ENCODE measurements around the gene EEF1AKMT2.

DNA sequence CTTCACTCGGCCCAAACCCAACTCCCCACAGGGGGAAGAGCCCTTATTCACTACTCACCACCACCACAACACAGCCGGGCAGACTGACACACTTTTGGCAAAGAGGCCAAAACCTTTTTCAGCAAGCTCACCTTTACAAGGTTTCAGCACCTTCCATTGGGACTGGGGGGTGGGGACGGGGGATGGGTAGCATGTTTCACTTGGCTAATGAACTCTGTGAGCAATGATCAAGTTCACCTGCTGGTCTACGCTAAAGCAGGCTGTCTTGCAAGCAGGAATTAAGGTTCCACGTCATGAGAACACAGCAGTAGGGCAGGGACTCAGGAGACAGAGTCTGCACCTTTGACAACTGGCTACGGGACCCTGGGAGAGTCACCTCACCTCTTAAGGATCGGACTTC, 54.5 kb downstream of the EEF1AKMT2 start:
- TF ChIP-seq, protein P1, sequence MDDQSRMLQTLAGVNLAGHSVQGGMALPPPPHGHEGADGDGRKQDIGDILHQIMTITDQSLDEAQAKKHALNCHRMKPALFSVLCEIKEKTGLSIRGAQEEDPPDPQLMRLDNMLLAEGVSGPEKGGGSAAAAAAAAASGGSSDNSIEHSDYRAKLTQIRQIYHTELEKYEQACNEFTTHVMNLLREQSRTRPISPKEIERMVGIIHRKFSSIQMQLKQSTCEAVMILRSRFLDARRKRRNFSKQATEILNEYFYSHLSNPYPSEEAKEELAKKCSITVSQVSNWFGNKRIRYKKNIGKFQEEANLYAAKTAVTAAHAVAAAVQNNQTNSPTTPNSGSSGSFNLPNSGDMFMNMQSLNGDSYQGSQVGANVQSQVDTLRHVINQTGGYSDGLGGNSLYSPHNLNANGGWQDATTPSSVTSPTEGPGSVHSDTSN (IDR thresholded peaks at IDR 0.05), result no peak
- TF ChIP-seq, protein P2, sequence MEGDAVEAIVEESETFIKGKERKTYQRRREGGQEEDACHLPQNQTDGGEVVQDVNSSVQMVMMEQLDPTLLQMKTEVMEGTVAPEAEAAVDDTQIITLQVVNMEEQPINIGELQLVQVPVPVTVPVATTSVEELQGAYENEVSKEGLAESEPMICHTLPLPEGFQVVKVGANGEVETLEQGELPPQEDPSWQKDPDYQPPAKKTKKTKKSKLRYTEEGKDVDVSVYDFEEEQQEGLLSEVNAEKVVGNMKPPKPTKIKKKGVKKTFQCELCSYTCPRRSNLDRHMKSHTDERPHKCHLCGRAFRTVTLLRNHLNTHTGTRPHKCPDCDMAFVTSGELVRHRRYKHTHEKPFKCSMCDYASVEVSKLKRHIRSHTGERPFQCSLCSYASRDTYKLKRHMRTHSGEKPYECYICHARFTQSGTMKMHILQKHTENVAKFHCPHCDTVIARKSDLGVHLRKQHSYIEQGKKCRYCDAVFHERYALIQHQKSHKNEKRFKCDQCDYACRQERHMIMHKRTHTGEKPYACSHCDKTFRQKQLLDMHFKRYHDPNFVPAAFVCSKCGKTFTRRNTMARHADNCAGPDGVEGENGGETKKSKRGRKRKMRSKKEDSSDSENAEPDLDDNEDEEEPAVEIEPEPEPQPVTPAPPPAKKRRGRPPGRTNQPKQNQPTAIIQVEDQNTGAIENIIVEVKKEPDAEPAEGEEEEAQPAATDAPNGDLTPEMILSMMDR (IDR thresholded peaks at IDR 0.05), result no peak
- TF ChIP-seq TAF1 (IDR thresholded peaks at IDR 0.05; ENCODE audit: borderline replicate concordance, low read depth, low read length) (no peak), EP300 (IDR thresholded peaks at IDR 0.05; ENCODE audit: borderline replicate concordance in 1 of 2, low read depth in 1 of 2, low read length in 1 of 2) (no peak), POLR2AphosphoS5 (IDR thresholded peaks at IDR 0.05; ENCODE audit: low read depth, low read length) (no peak), CHD2 (IDR thresholded peaks at IDR 0.05; ENCODE audit: low read length, partially characterized antibody) (no peak), ELF1 (IDR thresholded peaks at IDR 0.05) (no peak), RCOR1 (IDR thresholded peaks at IDR 0.05; ENCODE audit: low read length) (no peak), TCF12 (IDR thresholded peaks at IDR 0.05) (no peak)
- TF ChIP-seq, protein P3, sequence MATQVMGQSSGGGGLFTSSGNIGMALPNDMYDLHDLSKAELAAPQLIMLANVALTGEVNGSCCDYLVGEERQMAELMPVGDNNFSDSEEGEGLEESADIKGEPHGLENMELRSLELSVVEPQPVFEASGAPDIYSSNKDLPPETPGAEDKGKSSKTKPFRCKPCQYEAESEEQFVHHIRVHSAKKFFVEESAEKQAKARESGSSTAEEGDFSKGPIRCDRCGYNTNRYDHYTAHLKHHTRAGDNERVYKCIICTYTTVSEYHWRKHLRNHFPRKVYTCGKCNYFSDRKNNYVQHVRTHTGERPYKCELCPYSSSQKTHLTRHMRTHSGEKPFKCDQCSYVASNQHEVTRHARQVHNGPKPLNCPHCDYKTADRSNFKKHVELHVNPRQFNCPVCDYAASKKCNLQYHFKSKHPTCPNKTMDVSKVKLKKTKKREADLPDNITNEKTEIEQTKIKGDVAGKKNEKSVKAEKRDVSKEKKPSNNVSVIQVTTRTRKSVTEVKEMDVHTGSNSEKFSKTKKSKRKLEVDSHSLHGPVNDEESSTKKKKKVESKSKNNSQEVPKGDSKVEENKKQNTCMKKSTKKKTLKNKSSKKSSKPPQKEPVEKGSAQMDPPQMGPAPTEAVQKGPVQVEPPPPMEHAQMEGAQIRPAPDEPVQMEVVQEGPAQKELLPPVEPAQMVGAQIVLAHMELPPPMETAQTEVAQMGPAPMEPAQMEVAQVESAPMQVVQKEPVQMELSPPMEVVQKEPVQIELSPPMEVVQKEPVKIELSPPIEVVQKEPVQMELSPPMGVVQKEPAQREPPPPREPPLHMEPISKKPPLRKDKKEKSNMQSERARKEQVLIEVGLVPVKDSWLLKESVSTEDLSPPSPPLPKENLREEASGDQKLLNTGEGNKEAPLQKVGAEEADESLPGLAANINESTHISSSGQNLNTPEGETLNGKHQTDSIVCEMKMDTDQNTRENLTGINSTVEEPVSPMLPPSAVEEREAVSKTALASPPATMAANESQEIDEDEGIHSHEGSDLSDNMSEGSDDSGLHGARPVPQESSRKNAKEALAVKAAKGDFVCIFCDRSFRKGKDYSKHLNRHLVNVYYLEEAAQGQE (IDR thresholded peaks at IDR 0.05; ENCODE audit: low read depth, low read length), result no peak
- TF ChIP-seq, protein P4, sequence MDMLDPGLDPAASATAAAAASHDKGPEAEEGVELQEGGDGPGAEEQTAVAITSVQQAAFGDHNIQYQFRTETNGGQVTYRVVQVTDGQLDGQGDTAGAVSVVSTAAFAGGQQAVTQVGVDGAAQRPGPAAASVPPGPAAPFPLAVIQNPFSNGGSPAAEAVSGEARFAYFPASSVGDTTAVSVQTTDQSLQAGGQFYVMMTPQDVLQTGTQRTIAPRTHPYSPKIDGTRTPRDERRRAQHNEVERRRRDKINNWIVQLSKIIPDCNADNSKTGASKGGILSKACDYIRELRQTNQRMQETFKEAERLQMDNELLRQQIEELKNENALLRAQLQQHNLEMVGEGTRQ (IDR thresholded peaks at IDR 0.05; ENCODE audit: borderline replicate concordance, low read depth, low read length), result no peak

Data from SK-N-SH (cell line).